Loucy (cell line): Measurements from ENCODE around the gene SECTM1.

Experiments used
- H2AFZ ChIP-seq: fragments of 200-600 bp; sonication (generic); 2 replicates; pipeline ENCODE4 v1.6.0; 2016; ENCODE audit warnings: antibody characterized with exemption, mild to moderate bottlenecking, low read length, moderate library complexity
- H3F3A ChIP-seq: fragments of 200-600 bp; 2 replicates; pipeline ENCODE4 v1.6.0; 2016; ENCODE audit warnings: antibody characterized with exemption, low read depth, mild to moderate bottlenecking
- H3K27me3 ChIP-seq: fragments of 200-600 bp; sonication (generic); 2 replicates; pipeline ENCODE4 v1.6.1; 2014; ENCODE audit warnings: low read length, mild to moderate bottlenecking; ENCODE audit not compliant: insufficient read depth, poor library complexity, severe bottlenecking
- H3K36me3 ChIP-seq: fragments of 200-600 bp; sonication (generic); 2 replicates; pipeline ENCODE4 v1.6.1; 2016; ENCODE audit warnings: low read length; ENCODE audit not compliant: insufficient read depth
- H3K4me1 ChIP-seq: fragments of 200-600 bp; sonication (generic); 2 replicates; pipeline ENCODE4 v1.5.1; 2014; ENCODE audit warnings: low read length, mild to moderate bottlenecking; ENCODE audit not compliant: insufficient read depth, poor library complexity, severe bottlenecking
- H3K4me2 ChIP-seq: fragments of 200-600 bp; sonication (generic); 2 replicates; pipeline ENCODE4 v1.6.0; 2014; ENCODE audit warnings: antibody characterized with exemption, low read length, low read depth, mild to moderate bottlenecking; ENCODE audit not compliant: poor library complexity, severe bottlenecking
- H3K4me3 ChIP-seq: fragments of 200-600 bp; sonication (generic); 2 replicates; pipeline ENCODE4 v1.5.1; 2014; ENCODE audit warnings: low read length, mild to moderate bottlenecking, mixed read lengths; ENCODE audit not compliant: poor library complexity, severe bottlenecking
- H3K79me2 ChIP-seq: fragments of 200-600 bp; sonication (generic); 2 replicates; pipeline ENCODE4 v1.6.1; 2014; ENCODE audit warnings: low read length; ENCODE audit not compliant: insufficient read depth
- H3K9ac ChIP-seq: fragments of 200-600 bp; sonication (generic); 2 replicates; pipeline ENCODE4 v1.6.0; 2014; ENCODE audit warnings: mild to moderate bottlenecking, low read depth, low read length, moderate library complexity; ENCODE audit not compliant: poor library complexity, severe bottlenecking
- H3K9me2 ChIP-seq: fragments of 200-600 bp; sonication (generic); replicated peaks from 2 replicates; pipeline ENCODE4 v1.6.1; 2016; ENCODE audit warnings: low read depth, low read length, mixed read lengths
- H3K9me3 ChIP-seq: fragments of 200-600 bp; sonication (generic); 2 replicates; pipeline ENCODE4 v1.6.1; 2014; ENCODE audit warnings: mild to moderate bottlenecking, antibody characterized with exemption, low read length, low read depth; ENCODE audit not compliant: insufficient read depth
- H4K20me1 ChIP-seq: fragments of 200-600 bp; sonication (generic); 2 replicates; pipeline ENCODE4 v1.6.0; 2014; ENCODE audit warnings: antibody characterized with exemption, low read length, mild to moderate bottlenecking; ENCODE audit not compliant: insufficient read depth, poor library complexity, severe bottlenecking
- EZH2phosphoT487 ChIP-seq: fragments of 200-600 bp; IDR thresholded peaks from 2 replicates; pipeline ENCODE4 v1.6.1; 2018; ENCODE audit warnings: antibody characterized with exemption, mild to moderate bottlenecking, moderate library complexity, borderline replicate concordance
- TF ChIP-seq, protein P1 (sequence below): fragments of 200-600 bp; sonication (generic); conservative IDR thresholded peaks from 2 replicates; pipeline ENCODE4 v1.5.1; 2014; ENCODE audit warnings: mild to moderate bottlenecking, antibody characterized with exemption, low read length

SECTM1 gene

DNA sequence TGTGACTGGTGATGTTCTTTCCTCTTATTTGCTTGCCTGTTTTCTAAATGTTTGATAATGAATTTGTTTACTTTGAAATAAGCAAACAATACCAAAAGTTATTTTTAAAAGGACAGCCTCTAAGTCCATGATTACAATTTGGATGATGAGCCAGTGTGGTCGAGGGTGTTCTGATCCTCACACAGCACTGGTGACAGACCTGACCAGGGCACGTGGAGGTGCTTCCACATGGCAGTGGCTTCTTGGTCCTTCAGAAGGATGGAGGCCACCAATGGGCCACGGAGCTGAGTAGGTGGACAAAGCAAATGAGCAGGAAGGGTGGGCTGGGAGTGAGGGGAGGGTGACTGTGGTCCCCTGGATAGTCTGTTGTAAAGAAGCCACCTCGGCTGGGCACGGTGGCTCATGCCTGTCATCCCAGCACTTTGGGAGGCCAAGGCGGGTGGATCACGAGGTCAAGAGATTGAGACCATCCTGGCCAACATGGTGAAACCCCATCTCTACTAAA, 21.3 kb upstream of the SECTM1 start:
- Histone ChIP-seq H3K79me2 (no peaks in the 10 kb centered on the region), H3K4me2 (no peak overlapping the region), H3K27me3 (no peaks in the 10 kb centered on the region), H3K36me3 (no peaks in the 10 kb centered on the region), H2AFZ (no peak overlapping the region), H3K4me1 (peaks cover 15% of the 10 kb centered on the region), H3F3A (0 out of 2 replicates have a peak, but pooled peaks cover 5% of the 10 kb centered on the region), H3K4me3 (no peak overlapping the region), H4K20me1 (no peaks in the 10 kb centered on the region), H3K9me2 (no peaks in the 10 kb centered on the region), H3K9ac (no peak overlapping the region), H3K9me3 (no peaks in the 10 kb centered on the region)
- no peak for TF ChIP-seq EZH2phosphoT487
- TF ChIP-seq, protein P1, sequence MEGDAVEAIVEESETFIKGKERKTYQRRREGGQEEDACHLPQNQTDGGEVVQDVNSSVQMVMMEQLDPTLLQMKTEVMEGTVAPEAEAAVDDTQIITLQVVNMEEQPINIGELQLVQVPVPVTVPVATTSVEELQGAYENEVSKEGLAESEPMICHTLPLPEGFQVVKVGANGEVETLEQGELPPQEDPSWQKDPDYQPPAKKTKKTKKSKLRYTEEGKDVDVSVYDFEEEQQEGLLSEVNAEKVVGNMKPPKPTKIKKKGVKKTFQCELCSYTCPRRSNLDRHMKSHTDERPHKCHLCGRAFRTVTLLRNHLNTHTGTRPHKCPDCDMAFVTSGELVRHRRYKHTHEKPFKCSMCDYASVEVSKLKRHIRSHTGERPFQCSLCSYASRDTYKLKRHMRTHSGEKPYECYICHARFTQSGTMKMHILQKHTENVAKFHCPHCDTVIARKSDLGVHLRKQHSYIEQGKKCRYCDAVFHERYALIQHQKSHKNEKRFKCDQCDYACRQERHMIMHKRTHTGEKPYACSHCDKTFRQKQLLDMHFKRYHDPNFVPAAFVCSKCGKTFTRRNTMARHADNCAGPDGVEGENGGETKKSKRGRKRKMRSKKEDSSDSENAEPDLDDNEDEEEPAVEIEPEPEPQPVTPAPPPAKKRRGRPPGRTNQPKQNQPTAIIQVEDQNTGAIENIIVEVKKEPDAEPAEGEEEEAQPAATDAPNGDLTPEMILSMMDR: no peak

DNA sequence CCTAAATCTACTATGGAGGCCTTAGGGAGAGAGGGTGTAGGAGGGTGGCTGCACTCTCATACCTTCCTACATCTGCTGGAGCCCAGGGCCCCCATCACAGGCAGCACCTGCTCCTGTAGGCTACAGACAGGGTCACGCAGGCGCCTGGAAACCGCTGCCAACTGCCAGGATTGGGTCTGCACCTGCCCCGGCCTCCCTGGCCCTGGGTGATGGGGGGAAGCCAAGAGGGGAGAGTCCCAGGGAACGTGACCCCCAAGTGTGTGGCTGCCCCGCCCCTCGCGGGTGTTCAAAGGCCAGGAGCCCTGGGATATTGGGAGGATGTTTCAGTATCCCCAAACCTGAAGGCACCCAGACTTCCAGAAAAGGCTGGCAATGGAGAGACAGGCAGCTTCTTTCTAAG, 19.9 kb upstream of the SECTM1 start:
- Histone ChIP-seq H3K4me3 (no peak overlapping the region), H3K9me2 (no peaks in the 10 kb centered on the region), H3K9me3 (no peaks in the 10 kb centered on the region), H3K9ac (no peak overlapping the region), H3K4me1 (peaks cover 3% of the 10 kb centered on the region), H3K4me2 (no peak overlapping the region), H3K36me3 (no peaks in the 10 kb centered on the region), H3K79me2 (no peaks in the 10 kb centered on the region), H3F3A (0 out of 2 replicates have a peak, but pooled peaks cover under 1% of the 10 kb centered on the region), H3K27me3 (no peaks in the 10 kb centered on the region), H4K20me1 (no peaks in the 10 kb centered on the region), H2AFZ (no peak overlapping the region)
- TF ChIP-seq, protein P1: no peak
- TF ChIP-seq EZH2phosphoT487: no peak

DNA sequence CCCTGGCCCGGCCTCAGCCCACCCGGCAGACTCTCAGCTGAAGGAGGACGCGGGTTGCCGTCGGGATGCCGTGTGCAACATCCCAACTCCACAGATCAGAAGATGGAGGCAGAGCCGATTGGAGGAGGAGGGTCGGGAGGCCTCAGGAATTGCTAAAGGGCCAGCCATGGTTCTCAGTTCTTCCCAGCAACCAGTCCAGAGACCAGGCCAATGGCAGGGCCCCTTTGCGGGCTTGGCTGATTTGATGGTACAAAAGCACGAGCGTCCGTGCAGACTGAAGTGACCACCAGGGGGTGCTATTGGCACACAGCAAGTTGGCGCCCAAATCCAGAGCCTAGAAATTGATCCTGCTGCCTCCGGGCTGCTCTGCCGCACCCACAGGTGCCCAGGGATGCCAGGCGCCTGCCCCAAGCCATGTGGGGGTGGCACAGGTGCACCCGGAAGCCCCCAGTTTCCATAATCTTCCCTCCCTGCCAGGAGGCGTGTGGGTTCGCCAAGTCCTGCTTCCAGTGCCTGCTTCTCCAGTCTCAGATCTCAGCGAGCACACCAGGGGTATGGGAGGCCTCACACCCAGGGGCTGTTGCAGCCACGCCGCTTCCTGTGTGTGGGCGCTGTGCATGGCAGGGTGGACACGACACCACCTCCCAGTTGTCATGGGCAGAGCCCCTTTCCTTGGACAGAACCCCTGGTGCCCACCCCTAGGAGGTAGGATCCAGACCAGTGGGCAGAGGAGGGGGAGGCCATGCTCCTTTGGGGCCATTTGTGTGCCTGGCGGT, 18.3 kb upstream of the SECTM1 start:
- Histone ChIP-seq H3K9me2 (no peaks in the 10 kb centered on the region), H2AFZ (no peak overlapping the region), H3K4me3 (no peak overlapping the region), H3F3A (no peaks in the 10 kb centered on the region), H3K27me3 (no peaks in the 10 kb centered on the region), H3K79me2 (no peaks in the 10 kb centered on the region), H3K4me1 (no peaks in the 10 kb centered on the region), H3K9me3 (no peaks in the 10 kb centered on the region), H3K4me2 (peak overlapping the region; percentile 10), H4K20me1 (no peaks in the 10 kb centered on the region), H3K36me3 (no peaks in the 10 kb centered on the region), H3K9ac (no peak overlapping the region)
- TF ChIP-seq, protein P1: peak; percentile 92
- no peak for TF ChIP-seq EZH2phosphoT487
